ENCODE measurements around the gene PNPLA1.
A peak's percentile ranks its signal among the peaks of the same experiment; 100 is the strongest.

PNPLA1 gene

GRCh38 chr6:36268478-36269275 is 1.2 kb upstream of the PNPLA1 start:
- H3K4me1 Mint-ChIP-seq, result no peaks in the 10 kb centered on the region
- no peak overlapping the region for H3K27ac Mint-ChIP-seq
- H3K27me3 Mint-ChIP-seq, result peaks cover 48% of the 10 kb centered on the region
- no peaks in the 10 kb centered on the region for H3K36me3 Mint-ChIP-seq
- H3K4me3 Mint-ChIP-seq, result no peak overlapping the region
- no peak for ATAC-seq
- peaks cover 3% of the 10 kb centered on the region for H3K9me3 Mint-ChIP-seq

- ATAC-seq, result no peak
- Mint-ChIP-seq H3K27me3 (peaks cover 76% of the 10 kb centered on the region), H3K4me3 (no peak overlapping the region)
Observed at GRCh38 chr6:36272234-36272633, 2.4 kb downstream of the PNPLA1 start.

GRCh38 chr6:36273067-36273466 is 3.2 kb downstream of the PNPLA1 start:
- no peak overlapping the region for H3K4me3 Mint-ChIP-seq
- H3K36me3 Mint-ChIP-seq, result no peaks in the 10 kb centered on the region
- H3K27ac Mint-ChIP-seq, result no peak overlapping the region
- peaks cover 75% of the 10 kb centered on the region for H3K27me3 Mint-ChIP-seq
- H3K4me1 Mint-ChIP-seq, result no peaks in the 10 kb centered on the region
- ATAC-seq, result no peak
- H3K9me3 Mint-ChIP-seq, result no peaks in the 10 kb centered on the region

More at GRCh38 chr6:36272234-36272633, 2.4 kb downstream of the PNPLA1 start:
- no peaks in the 10 kb centered on the region for H3K36me3 Mint-ChIP-seq
- no peaks in the 10 kb centered on the region for H3K9me3 Mint-ChIP-seq
- H3K27ac Mint-ChIP-seq, result no peak overlapping the region
- H3K4me1 Mint-ChIP-seq, result no peaks in the 10 kb centered on the region

- ATAC-seq, result no peak
- Mint-ChIP-seq H3K36me3 (no peaks in the 10 kb centered on the region), H3K27me3 (peaks cover 75% of the 10 kb centered on the region), H3K27ac (no peak overlapping the region), H3K4me1 (no peaks in the 10 kb centered on the region), H3K9me3 (no peaks in the 10 kb centered on the region), H3K4me3 (no peak overlapping the region)
Observed at GRCh38 chr6:36273802-36274514, 4.1 kb downstream of the PNPLA1 start.

GRCh38 chr6:36276581-36277536 is 7.0 kb downstream of the PNPLA1 start:
- no peaks in the 10 kb centered on the region for H3K36me3 Mint-ChIP-seq
- H3K4me3 Mint-ChIP-seq, result no peak overlapping the region
- no peak for ATAC-seq
- H3K9me3 Mint-ChIP-seq, result peaks cover under 1% of the 10 kb centered on the region
- H3K4me1 Mint-ChIP-seq, result peaks cover 17% of the 10 kb centered on the region
- H3K27ac Mint-ChIP-seq, result no peak overlapping the region
- peaks cover 48% of the 10 kb centered on the region for H3K27me3 Mint-ChIP-seq

- Mint-ChIP-seq H3K36me3 (no peaks in the 10 kb centered on the region), H3K4me3 (no peak overlapping the region), H3K4me1 (peaks cover 17% of the 10 kb centered on the region), H3K27me3 (peaks cover 46% of the 10 kb centered on the region), H3K27ac (no peak overlapping the region), H3K9me3 (peaks cover 3% of the 10 kb centered on the region)
- no peak for ATAC-seq
Observed at GRCh38 chr6:36277946-36278470, 8.1 kb downstream of the PNPLA1 start.

- H3K27ac Mint-ChIP-seq, result no peak overlapping the region
- ATAC-seq, result peak; percentile 82
- H3K4me3 Mint-ChIP-seq, result no peak overlapping the region
- H3K27me3 Mint-ChIP-seq, result peaks cover 46% of the 10 kb centered on the region
- peaks cover 17% of the 10 kb centered on the region for H3K4me1 Mint-ChIP-seq
- peaks cover 3% of the 10 kb centered on the region for H3K9me3 Mint-ChIP-seq
- no peaks in the 10 kb centered on the region for H3K36me3 Mint-ChIP-seq
Observed at GRCh38 chr6:36280467-36280866, 10.6 kb downstream of the PNPLA1 start.

- H3K4me1 Mint-ChIP-seq, result peaks cover 17% of the 10 kb centered on the region
- peaks cover 46% of the 10 kb centered on the region for H3K27me3 Mint-ChIP-seq
- H3K9me3 Mint-ChIP-seq, result peaks cover 3% of the 10 kb centered on the region
- no peak overlapping the region for H3K27ac Mint-ChIP-seq
- no peaks in the 10 kb centered on the region for H3K36me3 Mint-ChIP-seq
- H3K4me3 Mint-ChIP-seq, result no peak overlapping the region
- ATAC-seq, result no peak
Observed at GRCh38 chr6:36280983-36281382, 11.1 kb downstream of the PNPLA1 start.

GRCh38 chr6:36283608-36284007 is 13.7 kb downstream of the PNPLA1 start:
- H3K27ac Mint-ChIP-seq, result no peak overlapping the region
- no peak overlapping the region for H3K4me3 Mint-ChIP-seq
- peaks cover 49% of the 10 kb centered on the region for H3K27me3 Mint-ChIP-seq
- peaks cover 17% of the 10 kb centered on the region for H3K4me1 Mint-ChIP-seq
- peaks cover 3% of the 10 kb centered on the region for H3K9me3 Mint-ChIP-seq
- H3K36me3 Mint-ChIP-seq, result no peaks in the 10 kb centered on the region
- ATAC-seq, result no peak

- H3K4me3 Mint-ChIP-seq, result no peak overlapping the region
- peaks cover 17% of the 10 kb centered on the region for H3K4me1 Mint-ChIP-seq
- no peak for ATAC-seq
- H3K9me3 Mint-ChIP-seq, result peaks cover 3% of the 10 kb centered on the region
- peaks cover 47% of the 10 kb centered on the region for H3K27me3 Mint-ChIP-seq
- no peaks in the 10 kb centered on the region for H3K36me3 Mint-ChIP-seq
- no peak overlapping the region for H3K27ac Mint-ChIP-seq
Observed at GRCh38 chr6:36284359-36284758, 14.5 kb downstream of the PNPLA1 start.

- Mint-ChIP-seq H3K27me3 (peaks cover 50% of the 10 kb centered on the region), H3K4me3 (no peak overlapping the region), H3K27ac (no peak overlapping the region), H3K9me3 (peaks cover 3% of the 10 kb centered on the region), H3K36me3 (no peaks in the 10 kb centered on the region), H3K4me1 (peaks cover 15% of the 10 kb centered on the region)
- no peak for ATAC-seq
Observed at GRCh38 chr6:36285187-36285671, 15.4 kb downstream of the PNPLA1 start.

GRCh38 chr6:36285797-36286196 is 15.9 kb downstream of the PNPLA1 start:
- no peak overlapping the region for H3K4me3 Mint-ChIP-seq
- H3K9me3 Mint-ChIP-seq, result peaks cover 3% of the 10 kb centered on the region
- peaks cover 53% of the 10 kb centered on the region for H3K27me3 Mint-ChIP-seq
- H3K27ac Mint-ChIP-seq, result no peak overlapping the region
- H3K4me1 Mint-ChIP-seq, result peaks cover 10% of the 10 kb centered on the region
- H3K36me3 Mint-ChIP-seq, result no peaks in the 10 kb centered on the region
- no peak for ATAC-seq

GRCh38 chr6:36286858-36287257 is 17.0 kb downstream of the PNPLA1 start:
- no peak overlapping the region for H3K27ac Mint-ChIP-seq
- H3K9me3 Mint-ChIP-seq, result peaks cover 2% of the 10 kb centered on the region

GRCh38 chr6:36289281-36289878 is 19.5 kb downstream of the PNPLA1 start:
- Mint-ChIP-seq H3K36me3 (no peaks in the 10 kb centered on the region), H3K9me3 (no peaks in the 10 kb centered on the region), H3K27me3 (peaks cover 67% of the 10 kb centered on the region), H3K27ac (no peak overlapping the region), H3K4me1 (no peaks in the 10 kb centered on the region), H3K4me3 (no peak overlapping the region)
- no peak for ATAC-seq

More at GRCh38 chr6:36286858-36287257, 17.0 kb downstream of the PNPLA1 start:
- ATAC-seq, result no peak
- Mint-ChIP-seq H3K36me3 (no peaks in the 10 kb centered on the region), H3K4me1 (no peaks in the 10 kb centered on the region), H3K27me3 (peaks cover 64% of the 10 kb centered on the region), H3K4me3 (no peak overlapping the region)
